ENCODE results near the gene MYH11.
"Not testable (repeated sequence)": the region's sequence is repeated elsewhere in the genome, so short reads cannot be mapped to it uniquely, and the experiment has no call there.

MYH11 gene

DNA sequence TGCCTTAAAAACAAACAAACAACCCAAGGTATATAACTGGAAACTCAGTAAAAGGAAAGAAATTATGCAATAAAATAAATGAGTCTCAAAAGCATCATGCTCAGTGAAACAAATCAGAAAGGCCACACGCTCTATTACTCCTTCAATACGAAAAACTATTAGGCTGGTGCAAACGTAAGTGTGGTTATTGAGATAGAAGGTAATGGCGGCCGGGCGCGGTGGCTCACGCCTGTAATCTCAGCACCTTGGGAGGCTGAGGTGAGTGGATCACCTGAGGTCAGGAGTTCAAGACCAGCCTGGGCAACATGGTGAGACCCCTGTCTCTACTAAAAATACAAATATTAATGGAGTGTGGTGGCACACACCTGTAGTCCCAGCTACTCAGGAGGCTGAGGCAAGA lies 17.6 kb downstream of the MYH11 start:
- not testable (repeated sequence) for DNase-seq (ENCODE audit: low read depth)

DNA sequence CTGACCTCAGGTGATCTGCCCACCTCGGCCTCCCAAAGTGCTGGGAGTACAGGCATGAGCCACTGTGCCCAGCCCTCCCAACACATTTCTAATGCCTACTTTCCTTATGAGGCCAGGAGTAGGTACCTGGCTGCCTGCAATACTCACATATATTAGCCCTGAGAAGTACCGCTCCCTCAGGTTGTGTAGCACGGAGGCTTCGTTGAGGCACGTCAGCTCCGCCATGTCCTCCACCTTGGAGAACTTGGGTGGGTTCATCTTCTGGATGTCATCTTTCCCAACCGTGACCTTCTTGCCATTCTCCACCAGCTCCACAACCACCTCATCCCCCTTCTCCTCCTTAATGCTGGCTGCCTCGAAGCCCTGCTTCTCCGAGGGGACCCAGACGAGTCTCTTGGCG lies 19.1 kb downstream of the MYH11 start:
- DNase-seq (ENCODE audit: low read depth) = no peak

GRCh38 chr16:15836965-15837611 lies 19.7 kb downstream of the MYH11 start:
- DNase-seq (ENCODE audit: low read depth) = no peak

- DNase-seq (ENCODE audit: low read depth) = no peak
Measured at GRCh38 chr16:15836074-15836473, 20.8 kb downstream of the MYH11 start.

GRCh38 chr16:15835136-15835878 lies 21.5 kb downstream of the MYH11 start:
- DNase-seq (ENCODE audit: low read depth) = no peak

- no peak for DNase-seq (ENCODE audit: low read depth)
Measured at GRCh38 chr16:15834502-15834901, 22.3 kb downstream of the MYH11 start.

GRCh38 chr16:15833541-15833940 lies 23.3 kb downstream of the MYH11 start:
- no peak for DNase-seq (ENCODE audit: low read depth)

GRCh38 chr16:15832241-15832640 lies 24.6 kb downstream of the MYH11 start:
- DNase-seq (ENCODE audit: low read depth) = no peak

GRCh38 chr16:15830832-15831451 lies 25.9 kb downstream of the MYH11 start:
- DNase-seq (ENCODE audit: low read depth) = no peak

GRCh38 chr16:15829460-15829859 lies 27.4 kb downstream of the MYH11 start:
- no peak for DNase-seq (ENCODE audit: low read depth)

DNA sequence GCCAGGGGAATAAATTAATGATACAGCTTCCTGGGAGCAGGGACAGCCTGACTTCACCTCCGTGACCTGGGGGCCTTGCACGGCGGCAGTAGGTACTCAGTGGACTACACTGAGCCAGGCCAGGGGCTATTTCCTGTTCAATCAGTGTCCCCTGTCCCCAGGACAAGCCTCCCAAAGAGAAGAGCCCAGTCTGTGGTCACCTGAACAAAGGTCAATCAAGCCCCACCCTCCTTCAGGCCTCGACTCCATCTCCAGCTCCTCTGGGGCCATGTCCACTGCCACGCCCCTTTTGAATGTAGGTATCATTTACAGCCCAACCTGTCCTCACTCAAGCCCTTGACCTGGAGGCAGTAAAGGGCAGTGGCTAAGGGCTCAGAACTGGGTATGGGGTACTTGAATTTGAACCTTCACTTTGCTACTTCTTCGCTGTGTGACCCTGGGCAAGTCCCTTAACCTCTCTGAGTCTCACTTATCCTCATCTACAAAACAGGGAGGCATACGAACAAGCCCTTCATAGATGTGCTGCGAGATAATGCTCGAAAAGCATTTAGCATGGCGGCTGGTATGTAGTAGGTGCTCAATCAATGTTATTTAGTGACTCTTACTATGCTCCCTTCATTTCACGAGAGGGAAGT lies 29.0 kb downstream of the MYH11 start:
- DNase-seq (ENCODE audit: low read depth) = no peak

- DNase-seq (ENCODE audit: low read depth) = no peak
Measured at GRCh38 chr16:15827299-15827698, 29.5 kb downstream of the MYH11 start.

GRCh38 chr16:15825750-15826305 lies 31.0 kb downstream of the MYH11 start:
- DNase-seq (ENCODE audit: low read depth) = no peak

DNA sequence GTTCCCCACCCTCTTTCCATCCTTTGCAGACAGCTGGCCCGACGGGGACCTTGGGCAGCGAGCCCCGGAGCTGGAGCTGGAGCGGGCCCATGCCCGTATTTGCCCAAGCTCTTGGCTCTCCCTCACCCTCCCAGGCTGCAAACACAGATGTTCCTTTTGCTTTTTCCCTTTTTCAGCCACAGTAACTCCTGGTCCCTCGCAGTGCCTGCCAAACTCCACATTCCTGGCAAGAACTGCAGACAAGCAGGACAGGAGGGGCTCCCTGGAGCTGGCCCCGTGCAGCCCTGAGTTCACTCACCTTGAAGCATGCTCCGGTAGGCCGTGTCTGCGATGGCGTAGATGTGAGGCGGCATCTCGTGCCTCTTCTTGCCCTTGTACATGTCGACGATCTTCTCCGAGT lies 33.9 kb downstream of the MYH11 start:
- no peak for DNase-seq (ENCODE audit: low read depth)

DNA sequence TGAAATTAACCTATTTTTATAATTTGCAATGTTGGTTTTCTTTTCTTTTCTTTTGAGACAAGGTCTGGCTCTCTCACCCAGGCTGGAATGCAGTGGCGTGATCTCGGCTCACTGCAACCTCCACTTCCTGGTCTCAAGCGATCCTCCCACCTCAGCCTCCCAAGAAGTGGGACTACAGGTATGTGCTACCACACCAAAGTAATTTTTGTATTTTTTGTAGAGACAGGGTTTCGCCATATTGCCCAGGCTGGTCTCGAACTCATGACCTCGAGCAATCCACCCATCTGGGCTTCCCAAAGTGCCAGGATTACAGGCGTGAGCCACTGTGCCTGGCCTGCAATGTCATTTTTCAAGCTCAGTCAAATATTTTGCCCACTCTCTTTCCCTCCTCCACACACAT lies 36.0 kb downstream of the MYH11 start:
- DNase-seq (ENCODE audit: low read depth) = no peak

DNA sequence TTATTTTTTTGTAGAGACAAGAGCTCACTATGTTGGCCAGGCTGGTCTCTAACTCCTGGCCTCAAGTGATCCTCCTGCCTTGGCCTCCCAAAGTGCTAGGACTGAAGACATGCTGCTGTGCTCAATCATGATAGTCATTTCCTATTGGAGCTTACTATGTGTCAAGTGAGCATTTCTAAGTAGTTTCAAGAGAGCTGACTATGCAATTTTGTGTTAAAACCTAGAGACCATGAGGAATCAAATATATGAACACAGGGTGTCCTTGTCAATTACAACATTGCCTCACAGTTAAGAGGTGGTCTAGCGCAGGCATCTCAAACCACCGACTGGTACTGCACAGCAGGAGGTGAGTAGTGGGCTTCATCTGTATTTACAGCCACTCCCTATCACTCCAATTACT lies 37.8 kb downstream of the MYH11 start:
- DNase-seq (ENCODE audit: low read depth) = no peak

DNA sequence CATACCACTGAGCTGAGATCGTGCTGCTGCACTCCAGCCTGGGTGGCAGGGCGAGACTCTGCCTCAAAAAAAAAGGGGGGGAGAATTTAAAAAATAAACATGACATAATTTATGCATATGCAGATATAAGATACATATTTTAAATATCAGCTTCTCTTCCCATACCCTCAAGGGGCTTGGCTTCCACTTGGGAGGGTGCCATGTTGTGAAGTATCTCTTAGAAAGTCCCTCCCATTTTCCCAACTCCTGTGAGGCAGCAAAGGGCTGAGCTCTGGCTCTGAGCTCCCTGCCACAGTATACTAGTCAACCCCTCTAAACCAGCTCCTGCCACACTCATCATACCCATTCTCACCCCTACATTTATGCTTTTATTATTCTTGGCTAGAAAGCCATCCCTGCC lies 39.4 kb downstream of the MYH11 start:
- no peak for DNase-seq (ENCODE audit: low read depth)

- DNase-seq (ENCODE audit: low read depth) = no peak
Measured at GRCh38 chr16:15816228-15816627, 40.6 kb downstream of the MYH11 start.

- not testable (repeated sequence) for DNase-seq (ENCODE audit: low read depth)
Measured at GRCh38 chr16:15812401-15812750, 44.5 kb downstream of the MYH11 start.

- DNase-seq (ENCODE audit: low read depth) = no peak
Measured at GRCh38 chr16:15811481-15812400, 45.1 kb downstream of the MYH11 start.

DNA sequence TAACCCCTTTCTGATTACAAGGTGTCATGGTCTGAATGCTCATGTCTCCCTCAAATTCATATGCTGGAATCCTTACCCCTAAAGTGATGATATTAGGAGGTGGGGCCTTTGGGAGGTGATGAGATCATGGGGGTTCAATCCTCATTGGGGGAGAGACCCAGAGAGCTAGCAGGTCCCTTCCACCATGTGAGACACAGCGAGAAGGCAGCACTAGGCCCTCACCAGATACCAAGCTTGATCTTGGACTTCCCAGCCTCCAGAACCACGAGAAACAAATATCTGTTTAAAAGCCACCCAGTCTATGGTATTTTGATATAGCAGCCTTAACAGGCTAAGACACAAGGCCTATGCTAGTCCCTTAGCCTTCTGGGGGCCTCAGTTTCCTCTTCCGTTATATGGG lies 45.9 kb downstream of the MYH11 start:
- DNase-seq (ENCODE audit: low read depth) = no peak

DNA sequence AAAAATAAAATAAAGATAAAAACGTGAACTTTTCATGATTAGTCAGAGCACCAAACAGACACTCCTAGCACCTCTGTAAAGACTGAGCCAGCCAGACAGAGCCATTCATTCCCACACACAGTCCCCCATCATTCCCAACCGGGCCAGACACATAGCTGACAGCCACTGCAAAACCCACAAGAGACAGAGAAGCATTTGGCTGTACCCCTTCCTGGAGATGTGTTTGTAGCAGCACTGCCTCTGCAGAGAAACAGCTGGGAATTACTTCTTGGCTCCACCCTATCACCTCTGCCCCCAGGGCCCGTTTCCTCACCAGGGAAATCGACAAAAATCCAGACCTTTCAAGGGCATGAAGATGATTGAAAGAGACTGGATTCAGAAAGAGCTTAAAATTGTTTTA lies 46.4 kb downstream of the MYH11 start:
- DNase-seq (ENCODE audit: low read depth) = no peak

Measured in stimulated activated CD8-positive, alpha-beta memory T cell treated with anti-CD3 and anti-CD28 coated beads, Interleukin-15, amount 100 ng/mL, for 1 hour (primary cell).